ENCODE results near the gene DACH1.

- TF ChIP-seq ZNF138 (CRISPR knock-in tag; IDR thresholded peaks at IDR 0.05; ENCODE audit: low read depth) (no peak), GABPA (IDR thresholded peaks at IDR 0.05; ENCODE audit: low read depth, low read length) (no peak), GABPA (CRISPR knock-in tag; IDR thresholded peaks at IDR 0.05; ENCODE audit: low read depth) (no peak), HOXA3 (CRISPR knock-in tag; IDR thresholded peaks at IDR 0.05) (no peak), EP300 (IDR thresholded peaks at IDR 0.05; ENCODE audit: low read depth in 2 of 2, low read length in 2 of 2) (no peak), EP300 (CRISPR knock-in tag; IDR thresholded peaks at IDR 0.05; ENCODE audit: borderline replicate concordance) (no peak), NFE2 (CRISPR knock-in tag; IDR thresholded peaks at IDR 0.05) (no peak), ATRX (CRISPR knock-in tag; IDR thresholded peaks at IDR 0.05; ENCODE audit: borderline replicate concordance) (no peak), ZKSCAN5 (CRISPR knock-in tag; IDR thresholded peaks at IDR 0.05) (no peak), POLR2A (IDR thresholded peaks at IDR 0.05; ENCODE audit: insufficient read depth in 1 of 2, low read depth in 2 of 2, low read length in 2 of 2) (no peak), TAF1 (CRISPR knock-in tag; IDR thresholded peaks at IDR 0.05) (no peak), SP5 (CRISPR knock-in tag; IDR thresholded peaks at IDR 0.05; ENCODE audit: borderline replicate concordance, low read depth) (no peak)
These were observed 52.1 kb downstream of the DACH1 start for GRCh38 chr13:71814806-71815360.

Data from HepG2 (cell line).